Head of caudate nucleus (tissue), 42 donors: ENCODE measurements around the gene NPHS1.
A peak's percentile ranks its signal among the peaks of the same experiment; 100 is the strongest.

Source experiments
- DNase-seq, 42 donors: peaks; one replicate each; pipeline versions ENCODE4 v3.0.0 to v3.0.0-alpha.2; 2020 to 2021; ENCODE audit warnings: mixed read lengths in 7 of 42
- intact Hi-C: fragments of 100-400 bp; cut with DNase I; formaldehyde crosslinking; loops from one replicate; pipeline ENCODE4 v1.15.0; 2022

The NPHS1 gene

DNA sequence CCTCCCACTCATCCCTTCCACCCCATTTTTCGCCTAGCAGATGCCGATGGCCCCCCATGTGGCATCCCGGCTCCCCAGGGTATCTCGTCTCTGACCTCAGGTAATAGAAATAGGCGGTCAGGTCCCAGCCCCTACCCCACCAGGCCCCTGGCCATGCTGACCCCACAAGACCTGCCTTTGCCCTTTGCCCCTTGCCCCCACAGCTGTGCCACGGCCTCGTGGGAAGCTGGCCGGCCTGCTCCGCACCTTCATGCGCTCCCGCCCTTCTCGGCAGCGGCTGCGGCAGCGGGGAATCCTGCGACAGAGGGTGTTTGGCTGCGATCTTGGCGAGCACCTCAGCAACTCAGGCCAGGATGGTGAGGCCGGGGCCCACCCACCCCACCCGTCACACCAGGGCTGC lies 71.6 kb downstream of the NPHS1 start:
- no peak for DNase-seq
- intact Hi-C loops = no loop called here

GRCh38 chr19:35780058-35780457 lies 72.2 kb downstream of the NPHS1 start:
- no peak for DNase-seq
- intact Hi-C loops = no loop called here

GRCh38 chr19:35779033-35779432 lies 73.3 kb downstream of the NPHS1 start:
- peak in 24 of 42 donors; percentile 26 to 79 (median 59) for DNase-seq
- intact Hi-C loops = loop anchor here (5.0 kb wide), 1 partner anchor 88 kb away; the partner anchor contains the start of gene APLP1

- intact Hi-C loops = loop anchor here (5.0 kb wide), 1 partner anchor 89 kb away; the partner anchor contains the start of gene APLP1
- no peak for DNase-seq
Observed at GRCh38 chr19:35777961-35778360, 74.3 kb downstream of the NPHS1 start.

DNA sequence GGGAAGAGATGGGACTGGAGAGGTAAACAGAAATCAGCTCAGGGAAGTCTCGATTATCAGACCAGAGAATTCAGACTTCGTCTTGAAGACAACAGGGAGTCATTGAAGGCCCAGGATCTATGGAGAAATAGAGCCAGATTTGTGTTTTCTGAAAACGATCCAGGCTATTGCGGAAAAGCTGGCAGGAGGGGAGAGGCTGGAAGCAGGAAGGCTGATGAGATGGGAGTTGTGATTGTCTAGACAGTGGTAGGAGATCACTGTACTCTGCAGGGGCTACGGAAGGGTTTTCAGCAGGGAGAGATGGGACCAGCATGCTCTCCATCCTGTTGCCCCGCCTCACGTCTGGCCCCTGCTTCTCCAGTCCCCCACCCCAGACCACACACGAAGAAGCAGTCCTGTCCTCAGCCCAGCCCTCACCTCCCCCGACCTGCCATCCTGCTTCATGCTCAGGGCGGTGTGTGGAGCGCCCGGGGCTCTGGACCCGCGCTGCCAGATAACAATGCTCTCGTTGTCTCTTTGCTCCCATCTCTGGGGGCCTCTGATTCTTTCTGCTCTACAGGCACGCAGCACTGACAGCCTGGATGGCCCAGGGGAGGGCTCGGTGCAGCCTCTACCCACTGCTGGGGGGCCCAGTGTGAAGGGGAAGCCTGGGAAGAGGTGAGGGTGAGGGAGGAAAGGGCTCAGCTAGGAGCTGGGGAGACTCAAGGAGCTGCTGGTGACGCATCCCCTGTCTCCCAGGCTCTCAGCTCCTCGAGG lies 75.0 kb downstream of the NPHS1 start:
- intact Hi-C loops = loop anchor here (5.0 kb wide), 1 partner anchor 90 kb away; the partner anchor contains the start of gene APLP1
- DNase-seq = peak in 26 of 42 donors; percentile 29 to 72 (median 56)

DNA sequence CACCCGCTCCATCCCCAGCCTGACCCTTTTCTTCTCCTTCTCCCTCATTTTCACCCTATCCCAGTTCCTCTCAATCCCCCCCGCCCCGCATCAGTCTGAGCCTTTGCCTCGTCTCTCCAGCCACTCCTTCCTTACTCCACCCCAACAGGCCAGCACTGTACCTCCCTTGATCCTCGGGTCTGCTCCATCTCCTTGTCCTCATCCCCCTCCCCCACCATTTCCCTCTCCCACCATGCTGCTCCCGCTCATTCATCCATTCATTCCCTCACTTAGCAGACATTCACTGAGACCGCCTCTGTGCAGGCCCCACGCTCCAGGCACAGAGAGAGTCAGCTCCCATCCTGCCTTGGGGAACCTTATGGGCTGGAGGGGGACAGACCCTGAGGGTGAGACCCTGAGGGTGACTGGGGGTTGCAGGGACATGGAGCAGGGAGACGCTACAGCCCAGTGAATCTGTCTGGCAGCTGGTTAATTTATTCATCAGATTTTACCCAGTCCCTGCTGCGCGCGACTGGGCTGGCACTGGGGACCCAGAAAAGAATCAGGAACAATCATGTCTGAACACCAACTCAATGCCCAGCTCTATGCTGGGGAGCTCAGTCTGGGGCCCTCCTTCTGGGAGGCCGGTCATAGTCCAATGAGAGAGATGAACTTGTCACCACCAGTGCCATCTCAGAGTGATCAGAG lies 76.1 kb downstream of the NPHS1 start:
- intact Hi-C loops = loop anchor here (5.0 kb wide), 1 partner anchor 91 kb away; the partner anchor contains the start of gene APLP1
- peak in 4 of 42 donors; percentile 26 to 52 (median 42) for DNase-seq
